GM23338 (cell line): ENCODE results near the gene DYRK3. TPM values are rescaled to one million over a fixed set of nuclear protein-coding genes. Genes with fewer than 3 reads are reported as not detected.

Experiments
- ATAC-seq: fragments of 200-7000 bp; cut with Tn5 transposase; 3 replicates; pipeline ENCODE4 v1.9.1; 2020
- DNase-seq: peaks from one replicate; pipeline ENCODE4 v3.0.0-alpha.2; 2015; ENCODE audit warnings: low spot score
- H2AFZ ChIP-seq: fragments of 200-600 bp; sonication (generic); 2 replicates; pipeline ENCODE4 v1.8.0; 2016; ENCODE audit warnings: antibody characterized with exemption, mild to moderate bottlenecking, moderate library complexity
- H3F3A ChIP-seq: fragments of 200-600 bp; sonication (generic); replicated peaks from 2 replicates; pipeline ENCODE4 v1.8.0; 2017; ENCODE audit warnings: antibody characterized with exemption, mixed run types, low read depth
- H3K27ac ChIP-seq: fragments of 200-600 bp; sonication (generic); 2 replicates; pipeline ENCODE4 v1.6.1; 2016; ENCODE audit warnings: low read depth
- H3K27me3 ChIP-seq: fragments of 200-600 bp; sonication (generic); 2 replicates; pipeline ENCODE4 v1.8.0; 2016; ENCODE audit warnings: mild to moderate bottlenecking, mixed run types, moderate library complexity; ENCODE audit not compliant: insufficient read depth
- H3K36me3 ChIP-seq: fragments of 200-600 bp; sonication (generic); 2 replicates; pipeline ENCODE4 v1.8.0; 2016; ENCODE audit warnings: mild to moderate bottlenecking; ENCODE audit not compliant: insufficient read depth
- H3K4me1 ChIP-seq: fragments of 200-600 bp; sonication (generic); 2 replicates; pipeline ENCODE4 v1.8.0; 2016; ENCODE audit warnings: mild to moderate bottlenecking, moderate library complexity; ENCODE audit not compliant: insufficient read depth
- H3K4me2 ChIP-seq: fragments of 200-600 bp; sonication (generic); 2 replicates; pipeline ENCODE4 v1.7.1; 2017; ENCODE audit warnings: mixed run types
- H3K4me3 ChIP-seq: fragments of 200-600 bp; sonication (generic); 2 replicates; pipeline ENCODE4 v1.6.1; 2016; ENCODE audit warnings: mixed run types
- H3K79me2 ChIP-seq: fragments of 200-600 bp; sonication (generic); replicated peaks from 2 replicates; pipeline ENCODE4 v1.8.0; 2017; ENCODE audit warnings: mild to moderate bottlenecking; ENCODE audit not compliant: insufficient read depth
- H3K9me2 ChIP-seq: fragments of 200-600 bp; sonication (generic); 2 replicates; pipeline ENCODE4 v1.8.0; 2017; ENCODE audit not compliant: insufficient read depth
- H4K20me1 ChIP-seq: fragments of 200-600 bp; sonication (generic); replicated peaks from 2 replicates; pipeline ENCODE4 v1.8.0; 2017; ENCODE audit warnings: mild to moderate bottlenecking; ENCODE audit not compliant: insufficient read depth
- H3K27ac Mint-ChIP-seq: 2 replicates; pipeline ENCODE4 v1.8.0; 2020; ENCODE audit warnings: inconsistent platforms, mild to moderate bottlenecking, moderate library complexity, mixed read lengths
- H3K27me3 Mint-ChIP-seq: 3 replicates; pipeline ENCODE4 v1.8.0; 2022; ENCODE audit warnings: low read depth, mild to moderate bottlenecking, moderate library complexity, mixed read lengths, inconsistent platforms; ENCODE audit not compliant: insufficient read depth, poor library complexity
- H3K36me3 Mint-ChIP-seq: 3 replicates; pipeline ENCODE4 v1.8.0; 2021; ENCODE audit warnings: low read depth, mild to moderate bottlenecking, inconsistent platforms, moderate library complexity, mixed read lengths
- H3K4me1 Mint-ChIP-seq: 3 replicates; pipeline ENCODE4 v1.8.0; 2020; ENCODE audit warnings: mild to moderate bottlenecking, inconsistent platforms, mixed read lengths
- H3K4me3 Mint-ChIP-seq: 3 replicates; pipeline ENCODE4 v1.8.0; 2021; ENCODE audit warnings: moderate library complexity, mild to moderate bottlenecking, inconsistent platforms, mixed read lengths
- H3K9me3 Mint-ChIP-seq: 3 replicates; pipeline ENCODE4 v1.8.0; 2020; ENCODE audit warnings: moderate library complexity, mild to moderate bottlenecking, inconsistent platforms, mixed read lengths
- CREB1 ChIP-seq: fragments of 250-450 bp; sonication (Bioruptor Pico); IDR thresholded peaks from 2 replicates; pipeline ENCODE4 v1.5.0; 2020; ENCODE audit warnings: low read depth, mild to moderate bottlenecking, moderate library complexity
- CTCF ChIP-seq, 2 experiments: fragments of 200-600 bp in 1 of 2; sonication (generic) in 1 of 2; conservative IDR thresholded peaks; 2 replicates each; pipeline versions ENCODE4 v1.5.1 to v1.6.1; 2016 to 2017; ENCODE audit warnings: antibody characterized with exemption in 2 of 2, low read depth in 2 of 2, mild to moderate bottlenecking in 2 of 2, moderate library complexity in 1 of 2
- ETS1 ChIP-seq: IDR thresholded peaks from 2 replicates; pipeline ENCODE4 v1.6.1; 2016; ENCODE audit warnings: antibody characterized with exemption
- EZH2 ChIP-seq: fragments of 200-600 bp; sonication (generic); IDR thresholded peaks from one replicate; pipeline ENCODE4 v1.8.0; 2017; ENCODE audit warnings: antibody characterized with exemption, mild to moderate bottlenecking, low read depth; ENCODE audit not compliant: unreplicated experiment
- EZH2phosphoT487 ChIP-seq: fragments of 200-600 bp; sonication (generic); IDR thresholded peaks from one replicate; pipeline ENCODE4 v1.8.1; 2018; ENCODE audit warnings: antibody characterized with exemption; ENCODE audit not compliant: unreplicated experiment
- JUNB ChIP-seq: IDR thresholded peaks from one replicate; pipeline ENCODE4 v1.6.1; 2016; ENCODE audit warnings: antibody characterized with exemption; ENCODE audit not compliant: unreplicated experiment
- NANOG ChIP-seq: IDR thresholded peaks from 2 replicates; pipeline ENCODE4 v1.6.1; 2016; ENCODE audit warnings: antibody characterized with exemption, borderline replicate concordance
- POLR2AphosphoS5 ChIP-seq: IDR thresholded peaks from 2 replicates; pipeline ENCODE4 v1.6.1; 2016; ENCODE audit warnings: antibody characterized with exemption, low read depth
- REST ChIP-seq: IDR thresholded peaks from one replicate; pipeline ENCODE4 v1.6.1; 2018; ENCODE audit warnings: antibody characterized with exemption; ENCODE audit not compliant: unreplicated experiment
- STAT1 ChIP-seq: IDR thresholded peaks from one replicate; pipeline ENCODE4 v1.6.1; 2016; ENCODE audit warnings: antibody characterized with exemption; ENCODE audit not compliant: unreplicated experiment
- ZNF114 ChIP-seq: fragments of 250-450 bp; sonication (Bioruptor Pico); IDR thresholded peaks from 2 replicates; pipeline ENCODE4 v1.5.0; 2020; ENCODE audit warnings: mild to moderate bottlenecking, moderate library complexity
- ZNF331 ChIP-seq: fragments of 250-450 bp; sonication (Bioruptor Pico); IDR thresholded peaks from 2 replicates; pipeline ENCODE4 v1.5.0; 2020; ENCODE audit warnings: low read depth, mild to moderate bottlenecking, moderate library complexity
- ZNF462 ChIP-seq: fragments of 250-450 bp; sonication (Bioruptor Pico); IDR thresholded peaks from 2 replicates; pipeline ENCODE4 v1.5.0; 2020; ENCODE audit warnings: mild to moderate bottlenecking, moderate library complexity
- polyA plus RNA-seq: library from polyadenylated mRNA; unstranded; fragments of >200 nt; fragmentation: Nextera tagmentation; extraction: Ambion mirVana; gene quantifications from 2 replicates; pipeline ENCODE4 v1.2.1, GENCODE V29; 2016
- total RNA-seq: library from RNA; depleted of rRNA; stranded (reverse); fragments of >200 nt; shearing (Covaris generic); gene quantifications from 2 replicates; pipeline ENCODE4 v1.2.3, GENCODE V29; 2014

The DYRK3 gene
- total and polyA plus RNA-seq, 2 experiments from 2014 or later = 2.9 to 9.5 TPM

- H3K4me3 ChIP-seq = no peak overlapping the region
- no peak overlapping the region for H3K4me2 ChIP-seq
- H3K36me3 Mint-ChIP-seq = peaks cover 47% of the 10 kb centered on the region
- H3K4me1 ChIP-seq = no peaks in the 10 kb centered on the region
- H3K36me3 ChIP-seq = peaks cover 13% of the 10 kb centered on the region
- H3K9me2 ChIP-seq = no peaks in the 10 kb centered on the region
- DNase-seq (no peak), ATAC-seq (no peak)
- H3K27ac Mint-ChIP-seq = no peak overlapping the region
- no peaks in the 10 kb centered on the region for H3F3A ChIP-seq
- no peaks in the 10 kb centered on the region for H3K79me2 ChIP-seq
- H2AFZ ChIP-seq = no peak overlapping the region
- no peak overlapping the region for H3K4me3 Mint-ChIP-seq
- H3K4me1 Mint-ChIP-seq = no peaks in the 10 kb centered on the region
- no peaks in the 10 kb centered on the region for H3K27me3 ChIP-seq
- TF ChIP-seq CTCF (conservative IDR thresholded peaks at IDR 0.05; ENCODE audit: low read depth in 2 of 2) = no peak
- TF ChIP-seq CREB1 (CRISPR knock-in tag) = no peak
- no peak for TF ChIP-seq EZH2
- no peak for TF ChIP-seq REST
- no peak for TF ChIP-seq EZH2phosphoT487
- no peak for TF ChIP-seq NANOG
- TF ChIP-seq POLR2AphosphoS5 = no peak
- TF ChIP-seq STAT1 = no peak
- TF ChIP-seq ZNF331 (CRISPR knock-in tag) = no peak
- no peak for TF ChIP-seq ETS1
- no peak for TF ChIP-seq ZNF114 (CRISPR knock-in tag)
- TF ChIP-seq JUNB = no peak
- no peak for TF ChIP-seq ZNF462 (CRISPR knock-in tag)
- H3K27ac ChIP-seq = no peak overlapping the region
- H4K20me1 ChIP-seq = peaks cover 8% of the 10 kb centered on the region; the same call in 1 of the 2 replicates
- H3K9me3 Mint-ChIP-seq = no peaks in the 10 kb centered on the region
- H3K27me3 Mint-ChIP-seq = peaks cover 2% of the 10 kb centered on the region
Observed at GRCh38 chr1:206593351-206593925, 41.9 kb upstream of the DYRK3 start.
